Keratinocyte (primary cell): ENCODE results near the gene RHOU.

Source experiments
- CTCF ChIP-seq, 3 experiments: IDR thresholded peaks in 1 of 3; conservative IDR thresholded peaks in 1 of 3; optimal IDR thresholded peaks in 1 of 3; 2 replicates in 2 of 3; 3 replicates in 1 of 3; pipeline versions ENCODE3 to v1.5.1; 2011; ENCODE audit warnings: low read length in 3 of 3, mild to moderate bottlenecking in 3 of 3, moderate library complexity in 2 of 3, control low read depth in 1 of 3, inconsistent platforms in 1 of 3; ENCODE audit not compliant: insufficient read depth in 2 of 3; ENCODE audit errors: extremely low read depth in 1 of 3
- EZH2 ChIP-seq: IDR thresholded peaks from one replicate; pipeline ENCODE4 v1.6.1; 2012; ENCODE audit warnings: inconsistent platforms, mild to moderate bottlenecking, low read length, moderate library complexity

GRCh38 chr1:228733576-228733975 is 1.7 kb upstream of the RHOU start:
- TF ChIP-seq EZH2 (no peak), CTCF (optimal IDR thresholded peaks at IDR 0.05 in 1 of 3, IDR thresholded peaks at IDR 0.05 in 1 of 3, conservative IDR thresholded peaks at IDR 0.05 in 1 of 3; ENCODE audit: extremely low read depth in 1 of 3, insufficient read depth in 2 of 3, low read length in 3 of 3) (no peak)
